ENCODE results near the gene WNK4. TPM values are rescaled to one million over a fixed set of nuclear protein-coding genes. Genes with fewer than 3 reads are reported as not detected.

Gene WNK4
- total RNA-seq, 2 experiments from 2014 or later = 0.42 to 0.74 TPM

GRCh38 chr17:42743595-42744282 is 36.7 kb upstream of the WNK4 start:
- Mint-ChIP-seq H3K9me3 (no peaks in the 10 kb centered on the region), H3K36me3 (ENCODE audit: low read depth) (peaks cover 6% of the 10 kb centered on the region), H3K27ac (peak overlapping the region; percentile 91), H3K4me3 (peak overlapping the region; percentile 96), H3K27me3 (no peaks in the 10 kb centered on the region), H3K4me1 (ENCODE audit: low read depth) (peaks cover 26% of the 10 kb centered on the region)
- TF ChIP-seq CTCF (IDR thresholded peaks at IDR 0.05) = no peak
- peak overlapping the region; percentile 86 for H3K4me3 ChIP-seq (ENCODE audit: low read length)
- H3K27ac ChIP-seq (ENCODE audit: low read depth in 1 of 2, low read length in 2 of 2) = peak overlapping the region in 1 of 2 donors; percentile 77
- no peak for DNase-seq
- ChIA-PET POLR2A (interaction anchor here (1.0 to 1.1 kb wide), 4 partner anchors 16 to 135 kb away, joined by 3 to 4 read pairs (median 3); no protein-coding TSS in a partner anchor), CTCF (interaction anchor here (1.0 to 1.8 kb wide), 2 partner anchors 20 to 34 kb away, joined by 3 to 6 read pairs; no protein-coding TSS in a partner anchor)
- no peak for ATAC-seq (ENCODE audit: poor library complexity)
- H3K4me1 ChIP-seq (ENCODE audit: insufficient read depth, low read length) = peaks cover 29% of the 10 kb centered on the region
- H3K36me3 ChIP-seq (ENCODE audit: insufficient read depth, low read length) = peaks cover 2% of the 10 kb centered on the region
- no peaks in the 10 kb centered on the region for H3K9me3 ChIP-seq (ENCODE audit: control insufficient read depth in 1 of 2, insufficient read depth in 1 of 2, low read length in 2 of 2)
- peaks cover 0 to 2% of the 10 kb centered on the region in 2 experiments for H3K27me3 ChIP-seq (ENCODE audit: control insufficient read depth in 1 of 2, insufficient read depth in 2 of 2, low read length in 2 of 2)
- intact Hi-C loops (cut with DNase I, micrococcal nuclease) = loop anchor here in 1 of 2 experiments (2.0 to 5.0 kb wide), 2 partner anchors 29 to 61 kb away; partner anchors contain the start of genes CCR10, CNTNAP1 and VPS25

- H3K27ac ChIP-seq (ENCODE audit: low read depth in 1 of 2, low read length in 2 of 2) = peak overlapping the region in 1 of 2 donors; percentile 77
- H3K9me3 ChIP-seq (ENCODE audit: control insufficient read depth in 1 of 2, insufficient read depth in 1 of 2, low read length in 2 of 2) = no peaks in the 10 kb centered on the region
- H3K4me3 ChIP-seq (ENCODE audit: low read length) = peak overlapping the region; percentile 86
- H3K9me3 Mint-ChIP-seq = no peaks in the 10 kb centered on the region
- ATAC-seq (ENCODE audit: poor library complexity) (peak; percentile 56), DNase-seq (peak; percentile 20 to 84 (median 46))
- peaks cover 26% of the 10 kb centered on the region for H3K4me1 Mint-ChIP-seq (ENCODE audit: low read depth)
- intact Hi-C loops (cut with DNase I, micrococcal nuclease) = loop anchor here in 1 of 2 experiments (2.0 to 5.0 kb wide), 2 partner anchors 28 to 62 kb away; partner anchors contain the start of genes CCR10, CNTNAP1 and VPS25
- CTCF ChIA-PET = no interaction called here
- no peak for TF ChIP-seq CTCF (IDR thresholded peaks at IDR 0.05)
- peaks cover 29% of the 10 kb centered on the region for H3K4me1 ChIP-seq (ENCODE audit: insufficient read depth, low read length)
- peak overlapping the region; percentile 96 for H3K4me3 Mint-ChIP-seq
- peak overlapping the region; percentile 91 for H3K27ac Mint-ChIP-seq
- H3K36me3 ChIP-seq (ENCODE audit: insufficient read depth, low read length) = peaks cover 2% of the 10 kb centered on the region
- H3K36me3 Mint-ChIP-seq (ENCODE audit: low read depth) = peaks cover 6% of the 10 kb centered on the region
- H3K27me3 ChIP-seq (ENCODE audit: control insufficient read depth in 1 of 2, insufficient read depth in 2 of 2, low read length in 2 of 2) = peaks cover 0 to 3% of the 10 kb centered on the region in 2 experiments
- POLR2A ChIA-PET = interaction anchor here (1.0 to 1.1 kb wide), 4 partner anchors 17 to 136 kb away, joined by 3 to 4 read pairs (median 3); no protein-coding TSS in a partner anchor
- peaks cover 4% of the 10 kb centered on the region for H3K27me3 Mint-ChIP-seq
These were observed 36.1 kb upstream of the WNK4 start for GRCh38 chr17:42744283-42744805.

GRCh38 chr17:42744806-42745617 is 35.4 kb upstream of the WNK4 start, which contains the start of gene EZH1:
EZH1 (minus strand) TSS chr17:42745040; CDS start chr17:42728941, 16,099 bp downstream.
- H3K4me1 ChIP-seq (ENCODE audit: insufficient read depth, low read length) = peaks cover 29% of the 10 kb centered on the region
- no peaks in the 10 kb centered on the region for H3K9me3 Mint-ChIP-seq
- peak within 1 kb of the TSS; percentile 86 for H3K4me3 ChIP-seq (ENCODE audit: low read length)
- H3K4me3 Mint-ChIP-seq = peak within 1 kb of the TSS; percentile 96
- peaks cover 0 to 3% of the 10 kb centered on the region in 2 experiments for H3K27me3 ChIP-seq (ENCODE audit: control insufficient read depth in 1 of 2, insufficient read depth in 2 of 2, low read length in 2 of 2)
- ChIA-PET POLR2A (interaction anchor here (1.0 kb wide), 2 partner anchors 38 to 137 kb away, joined by 3 read pairs; no protein-coding TSS in a partner anchor), CTCF (no interaction called here)
- H3K27ac Mint-ChIP-seq = peak within 1 kb of the TSS; percentile 91
- intact Hi-C loops (cut with DNase I, micrococcal nuclease) = loop anchor here in 1 of 2 experiments (2.0 to 5.0 kb wide), 2 partner anchors 28 to 63 kb away; partner anchors contain the start of genes CCR10, CNTNAP1 and VPS25
- no peak for TF ChIP-seq CTCF (IDR thresholded peaks at IDR 0.05)
- peaks cover 5% of the 10 kb centered on the region for H3K27me3 Mint-ChIP-seq
- H3K27ac ChIP-seq (ENCODE audit: low read depth in 1 of 2, low read length in 2 of 2) = peak within 1 kb of the TSS; percentile 41 to 77
- ATAC-seq (ENCODE audit: poor library complexity) (peak; percentile 92), DNase-seq (peak; percentile 77 to 97 (median 92))
- no peaks in the 10 kb centered on the region for H3K9me3 ChIP-seq (ENCODE audit: control insufficient read depth in 1 of 2, insufficient read depth in 1 of 2, low read length in 2 of 2)
- H3K36me3 ChIP-seq (ENCODE audit: insufficient read depth, low read length) = peaks cover 2% of the 10 kb centered on the region
- peaks cover 26% of the 10 kb centered on the region for H3K4me1 Mint-ChIP-seq (ENCODE audit: low read depth)
- peaks cover 6% of the 10 kb centered on the region for H3K36me3 Mint-ChIP-seq (ENCODE audit: low read depth)
